Parathyroid adenoma (tissue), 2 donors: ENCODE results near the gene ANO4.
"Not testable (repeated sequence)": the region's sequence is repeated elsewhere in the genome, so short reads cannot be mapped to it uniquely, and the experiment has no call there.

Experiments used
- H2AFZ ChIP-seq: fragments of 300-600 bp; sonication (generic); one replicate; pipeline ENCODE4 v1.7.0; 2017; ENCODE audit warnings: antibody characterized with exemption, mild to moderate bottlenecking
- H3K27ac ChIP-seq: fragments of 300-600 bp; sonication (generic); one replicate; pipeline ENCODE4 v1.7.0; 2017
- H3K27me3 ChIP-seq: fragments of 300-600 bp; sonication (generic); one replicate; pipeline ENCODE4 v1.7.0; 2017; ENCODE audit warnings: low read length; ENCODE audit not compliant: control insufficient read depth, insufficient read depth
- H3K36me3 ChIP-seq: fragments of 300-600 bp; sonication (generic); one replicate; pipeline ENCODE4 v1.7.0; 2017; ENCODE audit warnings: low read length; ENCODE audit not compliant: control insufficient read depth, insufficient read depth
- H3K4me1 ChIP-seq: fragments of 300-600 bp; sonication (generic); one replicate; pipeline ENCODE4 v1.7.0; 2017; ENCODE audit warnings: control low read depth
- H3K4me2 ChIP-seq: fragments of 300-600 bp; sonication (generic); one replicate; pipeline ENCODE4 v1.7.0; 2017; ENCODE audit warnings: low read length
- H3K4me3 ChIP-seq: fragments of 300-600 bp; sonication (generic); one replicate; pipeline ENCODE4 v1.7.0; 2017; ENCODE audit warnings: low read depth, low read length
- H3K79me2 ChIP-seq: fragments of 300-600 bp; sonication (generic); one replicate; pipeline ENCODE4 v1.7.0; 2017; ENCODE audit warnings: control low read depth
- H3K9ac ChIP-seq: fragments of 300-600 bp; sonication (generic); one replicate; pipeline ENCODE4 v1.7.0; 2017; ENCODE audit warnings: mild to moderate bottlenecking
- H3K9me3 ChIP-seq: fragments of 300-600 bp; sonication (generic); one replicate; pipeline ENCODE4 v1.7.0; 2017; ENCODE audit warnings: low read length; ENCODE audit not compliant: control insufficient read depth
- CTCF ChIP-seq: fragments of 300-600 bp; sonication (generic); IDR thresholded peaks from one replicate; pipeline ENCODE4 v1.7.0; 2017; ENCODE audit warnings: antibody characterized with exemption, mild to moderate bottlenecking
- donor health status: primary hyperparathyroidism.

Gene ANO4

GRCh38 chr12:100987552-100988521, 193.3 kb downstream of the ANO4 start:
- Histone ChIP-seq H2AFZ (no peak overlapping the region), H3K4me1 (no peaks in the 10 kb centered on the region), H3K9me3 (no peaks in the 10 kb centered on the region), H3K27me3 (no peaks in the 10 kb centered on the region), H3K9ac (no peak overlapping the region), H3K36me3 (no peaks in the 10 kb centered on the region), H3K27ac (no peak overlapping the region), H3K79me2 (no peaks in the 10 kb centered on the region), H3K4me2 (no peak overlapping the region), H3K4me3 (no peak overlapping the region)
- no peak for TF ChIP-seq CTCF

- H3K36me3 ChIP-seq, H2AFZ ChIP-seq, H3K4me1 ChIP-seq, H3K27ac ChIP-seq, H3K79me2 ChIP-seq, H3K27me3 ChIP-seq, H3K9me3 ChIP-seq, H3K9ac ChIP-seq, H3K4me2 ChIP-seq, H3K4me3 ChIP-seq: not testable (repeated sequence)
Measured at GRCh38 chr12:100989509-100989908, 194.9 kb downstream of the ANO4 start.

- H3K27ac ChIP-seq, result no peak overlapping the region
- no peak overlapping the region for H3K4me2 ChIP-seq
- H3K36me3 ChIP-seq, result no peaks in the 10 kb centered on the region
- no peak overlapping the region for H2AFZ ChIP-seq
- H3K79me2 ChIP-seq, result no peaks in the 10 kb centered on the region
- H3K4me3 ChIP-seq, result no peak overlapping the region
- TF ChIP-seq CTCF, result no peak
- H3K9me3 ChIP-seq, result no peaks in the 10 kb centered on the region
- no peaks in the 10 kb centered on the region for H3K27me3 ChIP-seq
- no peak overlapping the region for H3K9ac ChIP-seq
- no peaks in the 10 kb centered on the region for H3K4me1 ChIP-seq
Measured at GRCh38 chr12:100991102-100991501, 196.5 kb downstream of the ANO4 start.

GRCh38 chr12:100992194-100992593, 197.6 kb downstream of the ANO4 start:
- no peak overlapping the region for H2AFZ ChIP-seq

More at GRCh38 chr12:100992194-100992593, 197.6 kb downstream of the ANO4 start:
- Histone ChIP-seq H3K4me1 (no peaks in the 10 kb centered on the region), H3K27ac (no peak overlapping the region), H3K36me3 (no peaks in the 10 kb centered on the region), H3K79me2 (no peaks in the 10 kb centered on the region), H3K4me2 (no peak overlapping the region), H3K27me3 (no peaks in the 10 kb centered on the region), H3K4me3 (no peak overlapping the region), H3K9me3 (no peaks in the 10 kb centered on the region), H3K9ac (no peak overlapping the region)
- TF ChIP-seq CTCF, result no peak
